Measurements from ENCODE around the gene CLSTN2.

Gene CLSTN2

GRCh38 chr3:139935016-139935865 is at the start of gene CLSTN2:
Gene CLSTN2, plus strand, starts transcription at chr3:139935185.
- H3K4me1 Mint-ChIP-seq (ENCODE audit: low read depth) = peaks cover 8% of the 10 kb centered on the region
- no peak within 1 kb of the TSS for H3K4me3 Mint-ChIP-seq
- H3K27ac Mint-ChIP-seq = no peak within 1 kb of the TSS
- H3K27me3 Mint-ChIP-seq = peaks cover 24% of the 10 kb centered on the region
- no peaks in the 10 kb centered on the region for H3K36me3 Mint-ChIP-seq
- H3K9me3 Mint-ChIP-seq (ENCODE audit: low read depth) = no peaks in the 10 kb centered on the region

GRCh38 chr3:139887431-139887830 is 47.6 kb upstream of the CLSTN2 start:
- Mint-ChIP-seq H3K4me1 (ENCODE audit: low read depth) (no peaks in the 10 kb centered on the region), H3K4me3 (no peak overlapping the region), H3K36me3 (no peaks in the 10 kb centered on the region)

GRCh38 chr3:139888561-139889140 is 46.3 kb upstream of the CLSTN2 start:
- Mint-ChIP-seq H3K27ac (no peak overlapping the region), H3K9me3 (ENCODE audit: low read depth) (no peaks in the 10 kb centered on the region), H3K27me3 (peaks cover 1% of the 10 kb centered on the region), H3K36me3 (no peaks in the 10 kb centered on the region), H3K4me1 (ENCODE audit: low read depth) (no peaks in the 10 kb centered on the region), H3K4me3 (no peak overlapping the region)

More at GRCh38 chr3:139887431-139887830, 47.6 kb upstream of the CLSTN2 start:
- Mint-ChIP-seq H3K9me3 (ENCODE audit: low read depth) (no peaks in the 10 kb centered on the region), H3K27me3 (peaks cover 1% of the 10 kb centered on the region), H3K27ac (no peak overlapping the region)

- Mint-ChIP-seq H3K27me3 (peaks cover 1% of the 10 kb centered on the region), H3K4me3 (no peak overlapping the region), H3K36me3 (no peaks in the 10 kb centered on the region), H3K27ac (no peak overlapping the region), H3K9me3 (ENCODE audit: low read depth) (no peaks in the 10 kb centered on the region), H3K4me1 (ENCODE audit: low read depth) (no peaks in the 10 kb centered on the region)
Observed at GRCh38 chr3:139893267-139893962, 41.6 kb upstream of the CLSTN2 start.

DNA sequence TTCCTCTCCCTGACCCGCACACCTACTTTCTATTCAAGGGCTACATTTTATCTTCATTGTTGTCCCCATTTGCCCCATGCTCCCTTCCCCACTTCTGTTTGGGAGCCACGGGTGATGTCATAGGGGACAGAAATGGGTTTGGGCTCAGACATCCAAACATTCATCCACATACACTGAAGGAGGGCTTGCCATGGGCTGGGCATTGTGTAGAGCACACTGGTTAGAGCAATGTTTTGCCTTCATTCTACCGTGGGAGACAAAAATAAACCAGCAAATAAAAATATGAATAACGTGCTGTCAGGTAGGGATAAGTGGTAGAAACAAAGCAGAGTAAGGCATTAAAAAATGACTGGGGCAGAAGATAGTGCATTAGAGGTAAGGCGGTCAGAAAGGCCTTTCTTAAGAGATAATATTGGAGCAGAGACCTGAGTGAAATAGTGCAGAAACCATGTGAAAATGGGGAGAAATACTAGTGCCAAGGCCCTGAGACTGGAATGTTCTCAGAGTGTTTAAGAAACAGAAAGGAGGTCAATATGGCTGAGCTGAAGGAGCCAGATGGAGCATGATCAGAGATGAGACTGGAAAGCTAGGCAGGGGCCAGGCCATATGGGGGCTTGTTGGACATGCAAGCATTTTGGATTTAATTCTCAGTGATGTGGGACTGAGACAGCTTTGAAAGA is 40.9 kb upstream of the CLSTN2 start:
- H3K36me3 Mint-ChIP-seq = no peaks in the 10 kb centered on the region
- H3K27ac Mint-ChIP-seq = no peak overlapping the region
- no peaks in the 10 kb centered on the region for H3K9me3 Mint-ChIP-seq (ENCODE audit: low read depth)
- H3K27me3 Mint-ChIP-seq = peaks cover 1% of the 10 kb centered on the region
- H3K4me3 Mint-ChIP-seq = no peak overlapping the region
- no peaks in the 10 kb centered on the region for H3K4me1 Mint-ChIP-seq (ENCODE audit: low read depth)

DNA sequence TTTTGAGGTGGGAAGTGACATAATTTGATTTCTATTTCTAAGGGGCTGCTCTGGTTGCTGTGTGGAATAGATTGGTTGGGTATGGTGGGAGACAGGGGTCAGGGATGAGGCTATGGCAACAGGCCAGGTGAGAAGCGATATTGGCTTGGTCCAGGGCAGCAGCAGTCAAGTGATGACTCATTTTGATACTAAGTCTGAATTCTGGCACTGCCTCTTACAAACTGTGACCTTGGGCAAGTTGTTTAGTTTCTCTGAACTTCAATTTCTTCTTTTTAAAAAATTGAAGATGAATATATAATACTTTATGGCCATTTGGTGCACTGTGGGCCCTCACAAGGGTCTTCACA is 40.4 kb upstream of the CLSTN2 start:
- no peaks in the 10 kb centered on the region for H3K27me3 Mint-ChIP-seq
- H3K4me3 Mint-ChIP-seq = no peak overlapping the region
- no peaks in the 10 kb centered on the region for H3K36me3 Mint-ChIP-seq
- no peaks in the 10 kb centered on the region for H3K4me1 Mint-ChIP-seq (ENCODE audit: low read depth)
- H3K9me3 Mint-ChIP-seq (ENCODE audit: low read depth) = no peaks in the 10 kb centered on the region
- no peak overlapping the region for H3K27ac Mint-ChIP-seq

GRCh38 chr3:139897759-139898158 is 37.2 kb upstream of the CLSTN2 start:
- Mint-ChIP-seq H3K27ac (no peak overlapping the region), H3K4me3 (no peak overlapping the region), H3K4me1 (ENCODE audit: low read depth) (no peaks in the 10 kb centered on the region), H3K9me3 (ENCODE audit: low read depth) (no peaks in the 10 kb centered on the region), H3K36me3 (no peaks in the 10 kb centered on the region), H3K27me3 (no peaks in the 10 kb centered on the region)

GRCh38 chr3:139906418-139906817 is 28.6 kb upstream of the CLSTN2 start:
- no peak overlapping the region for H3K4me3 Mint-ChIP-seq
- H3K27ac Mint-ChIP-seq = no peak overlapping the region
- H3K36me3 Mint-ChIP-seq = no peaks in the 10 kb centered on the region
- no peaks in the 10 kb centered on the region for H3K4me1 Mint-ChIP-seq (ENCODE audit: low read depth)
- no peaks in the 10 kb centered on the region for H3K27me3 Mint-ChIP-seq
- no peaks in the 10 kb centered on the region for H3K9me3 Mint-ChIP-seq (ENCODE audit: low read depth)

- H3K36me3 Mint-ChIP-seq = no peaks in the 10 kb centered on the region
- H3K27me3 Mint-ChIP-seq = no peaks in the 10 kb centered on the region
- no peaks in the 10 kb centered on the region for H3K4me1 Mint-ChIP-seq (ENCODE audit: low read depth)
- H3K27ac Mint-ChIP-seq = no peak overlapping the region
- no peak overlapping the region for H3K4me3 Mint-ChIP-seq
- H3K9me3 Mint-ChIP-seq (ENCODE audit: low read depth) = peaks cover 8% of the 10 kb centered on the region
Observed at GRCh38 chr3:139909811-139910210, 25.2 kb upstream of the CLSTN2 start.

DNA sequence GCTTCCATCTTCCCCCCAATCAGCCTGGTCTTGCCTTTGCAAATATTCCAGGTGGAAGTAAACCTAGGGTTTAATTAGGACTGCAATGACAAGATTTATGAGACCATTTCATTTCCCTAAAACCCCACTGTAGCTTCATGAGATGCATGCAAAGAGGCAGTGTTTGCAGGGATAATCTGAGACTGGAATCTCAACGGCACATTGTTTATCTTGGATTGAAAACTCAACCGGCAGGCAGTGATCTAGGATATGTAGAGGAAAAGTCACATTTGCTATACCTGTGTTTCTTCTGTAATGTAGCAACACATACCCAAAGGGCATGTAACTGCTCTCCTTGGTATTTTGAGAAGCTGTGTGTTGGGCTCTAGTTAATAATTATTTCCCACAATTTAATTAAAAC is 18.7 kb upstream of the CLSTN2 start:
- H3K27ac Mint-ChIP-seq = no peak overlapping the region
- H3K9me3 Mint-ChIP-seq (ENCODE audit: low read depth) = peaks cover 8% of the 10 kb centered on the region
- H3K4me1 Mint-ChIP-seq (ENCODE audit: low read depth) = no peaks in the 10 kb centered on the region
- H3K36me3 Mint-ChIP-seq = no peaks in the 10 kb centered on the region
- H3K4me3 Mint-ChIP-seq = no peak overlapping the region
- no peaks in the 10 kb centered on the region for H3K27me3 Mint-ChIP-seq

DNA sequence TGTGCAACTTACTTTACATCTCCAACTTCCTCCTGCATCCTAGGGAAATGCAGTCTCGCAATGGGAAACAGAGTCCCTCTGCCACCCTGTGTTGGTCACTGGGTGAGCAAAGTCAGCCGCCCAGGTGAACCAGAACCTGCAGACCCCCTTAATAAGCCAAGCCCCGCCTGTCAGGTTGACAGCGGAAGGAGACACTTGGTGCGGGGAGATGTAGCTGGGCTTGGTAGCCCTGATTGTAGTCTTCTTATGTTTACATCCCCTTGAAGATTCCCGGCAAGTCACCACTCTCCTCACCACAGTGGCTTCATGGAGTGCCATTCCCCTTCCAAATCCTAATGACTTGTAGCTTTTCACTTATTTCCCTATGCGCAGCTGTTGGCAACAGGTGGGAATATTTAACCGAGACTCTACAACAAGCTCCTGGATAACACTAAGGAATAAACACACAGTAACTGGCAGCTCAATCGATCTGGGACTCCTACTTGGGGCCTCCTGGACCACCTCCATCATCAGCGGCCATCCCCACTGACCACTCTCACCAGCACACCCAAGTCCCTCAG is 17.7 kb upstream of the CLSTN2 start:
- Mint-ChIP-seq H3K4me3 (no peak overlapping the region), H3K9me3 (ENCODE audit: low read depth) (peaks cover 6% of the 10 kb centered on the region), H3K27me3 (no peaks in the 10 kb centered on the region), H3K4me1 (ENCODE audit: low read depth) (no peaks in the 10 kb centered on the region), H3K36me3 (no peaks in the 10 kb centered on the region), H3K27ac (no peak overlapping the region)

GRCh38 chr3:139928708-139929505 is 6.1 kb upstream of the CLSTN2 start:
- H3K9me3 Mint-ChIP-seq (ENCODE audit: low read depth) = no peaks in the 10 kb centered on the region
- H3K4me1 Mint-ChIP-seq (ENCODE audit: low read depth) = no peaks in the 10 kb centered on the region
- H3K27ac Mint-ChIP-seq = no peak overlapping the region
- no peaks in the 10 kb centered on the region for H3K36me3 Mint-ChIP-seq
- no peak overlapping the region for H3K4me3 Mint-ChIP-seq
- peaks cover 13% of the 10 kb centered on the region for H3K27me3 Mint-ChIP-seq

- no peaks in the 10 kb centered on the region for H3K4me1 Mint-ChIP-seq (ENCODE audit: low read depth)
- H3K9me3 Mint-ChIP-seq (ENCODE audit: low read depth) = no peaks in the 10 kb centered on the region
- no peak overlapping the region for H3K27ac Mint-ChIP-seq
- no peaks in the 10 kb centered on the region for H3K36me3 Mint-ChIP-seq
- peaks cover 21% of the 10 kb centered on the region for H3K27me3 Mint-ChIP-seq
- H3K4me3 Mint-ChIP-seq = no peak overlapping the region
Observed at GRCh38 chr3:139930211-139930610, 4.8 kb upstream of the CLSTN2 start.

GRCh38 chr3:139933766-139934165 is 1.2 kb upstream of the CLSTN2 start:
- Mint-ChIP-seq H3K27me3 (peaks cover 29% of the 10 kb centered on the region), H3K27ac (no peak overlapping the region), H3K9me3 (ENCODE audit: low read depth) (no peaks in the 10 kb centered on the region), H3K36me3 (no peaks in the 10 kb centered on the region), H3K4me1 (ENCODE audit: low read depth) (peaks cover 8% of the 10 kb centered on the region), H3K4me3 (no peak overlapping the region)
